GM19455 (cell line): ENCODE data around the gene PRXL2C.
"Not testable (repeated sequence)": the region's sequence is repeated elsewhere in the genome, so short reads cannot be mapped to it uniquely, and the experiment has no call there.

Experiments
- ATAC-seq: cut with Tn5 transposase; IDR thresholded peaks from one replicate; pipeline ENCODE4 v1.9.1; 2021; ENCODE audit not compliant: unreplicated experiment

PRXL2C gene

DNA sequence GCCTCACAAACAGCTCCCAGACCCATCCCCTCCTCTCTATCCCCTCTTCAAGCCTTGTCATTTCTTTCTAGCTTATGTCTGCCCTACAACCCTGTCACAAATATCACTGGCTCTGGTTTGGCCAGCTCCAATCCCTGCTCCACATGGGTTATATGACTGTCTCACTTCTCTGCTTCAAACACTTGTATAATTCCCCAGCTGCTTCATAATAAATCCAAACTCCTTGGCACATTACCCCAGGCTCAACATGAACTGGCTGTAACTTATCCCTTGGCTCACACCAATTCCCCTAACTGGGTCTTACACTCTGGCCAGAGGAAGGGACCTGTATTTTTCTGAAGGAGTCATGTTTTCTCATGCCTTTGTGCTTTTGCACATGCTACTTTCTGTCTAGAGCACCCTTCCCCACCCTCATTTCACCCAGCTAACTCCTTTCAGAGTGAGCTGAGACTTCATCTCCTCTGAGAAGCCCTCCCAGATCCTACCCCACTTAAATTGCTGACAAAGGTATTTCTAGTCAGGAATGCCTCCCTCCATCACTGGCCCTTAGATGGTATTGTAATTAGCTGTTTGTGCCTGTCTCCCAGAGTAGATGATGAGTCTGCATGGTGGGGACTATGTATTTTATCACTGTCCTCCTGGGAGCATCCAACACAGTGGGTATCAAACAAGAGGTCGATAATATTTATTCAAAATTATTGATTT lies 5.3 kb downstream of the PRXL2C start:
- no peak for ATAC-seq

DNA sequence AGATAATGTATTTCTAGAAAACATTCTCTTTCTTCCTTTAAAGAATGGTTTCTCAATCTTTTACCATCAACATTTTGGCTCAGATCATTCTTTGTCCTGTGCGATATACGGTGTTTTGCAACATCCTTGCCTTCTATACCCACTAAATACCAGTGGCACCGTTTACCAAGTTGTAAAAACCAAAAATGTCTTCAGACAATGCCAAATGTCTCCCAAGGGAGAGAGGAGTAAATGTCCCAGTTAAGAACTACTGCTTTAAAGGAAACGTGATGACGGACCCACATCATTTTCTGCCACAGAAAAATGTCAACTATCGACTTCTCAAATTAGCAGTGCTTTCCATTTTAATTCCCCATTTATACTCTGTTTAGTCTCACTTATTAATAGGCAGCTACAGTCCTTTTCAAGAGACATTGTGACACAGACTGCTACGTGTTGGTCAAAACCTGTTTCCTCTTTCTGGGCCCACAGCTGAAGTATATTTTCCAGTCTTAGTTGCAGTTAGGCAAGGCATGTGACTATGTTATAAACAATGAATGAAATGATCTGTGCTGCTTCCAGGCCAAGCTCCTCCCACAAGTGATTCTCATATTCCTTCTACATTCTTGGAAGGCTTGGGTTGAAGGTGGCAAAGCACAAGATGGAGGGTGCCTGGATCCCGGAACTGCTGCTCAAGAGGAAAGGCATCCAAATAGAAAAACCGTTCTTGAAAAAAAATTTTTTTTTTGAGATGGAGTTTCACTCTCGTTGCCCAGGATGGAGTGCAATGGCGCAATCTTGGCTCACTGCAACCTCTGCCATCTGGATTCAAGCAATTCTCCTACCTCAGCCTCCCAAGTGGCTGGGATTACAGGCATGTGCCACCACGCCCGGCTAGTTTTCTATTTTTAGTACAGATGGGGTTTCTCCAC lies 8.8 kb downstream of the PRXL2C start:
- no peak for ATAC-seq

- no peak for ATAC-seq
Observed at GRCh38 chr9:96644137-96644536, 11.0 kb downstream of the PRXL2C start.

DNA sequence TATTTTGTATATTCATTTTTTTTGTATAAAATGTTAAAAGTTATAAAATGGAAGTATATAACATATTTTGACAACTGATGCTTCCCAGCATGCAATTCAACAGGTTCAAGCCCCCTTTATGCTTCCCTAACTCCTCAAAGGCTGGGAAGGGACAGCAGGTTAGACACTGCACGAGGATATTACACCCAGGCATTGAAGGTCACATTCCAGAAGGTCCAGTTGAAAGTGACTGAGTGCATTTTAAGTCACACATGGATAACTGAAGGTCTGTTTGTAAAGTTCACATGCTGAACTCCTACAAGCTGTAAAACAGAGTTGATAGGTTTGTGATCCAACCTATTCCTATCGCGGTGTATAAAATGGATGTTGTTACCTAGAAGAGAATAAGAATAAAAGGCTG lies 13.6 kb downstream of the PRXL2C start:
- no peak for ATAC-seq

DNA sequence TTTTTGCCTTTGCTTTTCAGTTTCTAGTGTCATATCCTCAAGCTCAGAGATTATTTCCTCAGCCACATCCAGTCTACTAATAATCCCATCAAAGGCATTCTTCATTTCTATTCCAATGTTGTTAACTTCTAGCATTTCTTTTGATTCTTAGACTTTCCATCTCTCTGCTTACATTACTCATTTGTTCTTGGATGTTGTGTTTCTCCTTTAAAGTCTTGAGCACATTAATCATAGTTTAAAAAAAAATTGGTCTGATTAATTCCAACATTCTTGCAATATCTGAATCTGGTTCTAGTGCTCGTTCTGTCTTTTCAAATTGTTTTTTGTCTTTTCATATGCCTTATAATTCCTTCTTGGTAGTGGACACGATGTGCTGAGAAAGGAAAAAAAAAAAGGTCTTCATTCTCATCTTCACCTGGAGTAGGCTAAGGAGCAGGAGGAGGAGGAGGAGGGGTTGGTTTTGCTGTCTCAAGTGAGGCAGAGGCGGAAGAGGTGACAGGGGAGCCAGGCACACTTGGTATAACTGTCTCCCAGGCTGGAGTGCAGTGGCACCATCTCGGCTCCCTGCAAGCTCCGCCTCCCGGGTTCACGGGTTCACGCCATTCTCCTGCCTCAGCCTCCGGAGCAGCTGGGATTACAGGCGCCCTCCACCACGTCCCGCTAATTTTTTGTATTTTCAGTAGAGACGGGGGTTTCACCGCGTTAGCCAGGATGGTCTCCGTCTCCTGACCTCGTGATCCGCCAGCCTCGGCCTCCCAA lies 16.3 kb downstream of the PRXL2C start:
- no peak for ATAC-seq

- no peak for ATAC-seq
Observed at GRCh38 chr9:96636368-96636767, 18.7 kb downstream of the PRXL2C start.

DNA sequence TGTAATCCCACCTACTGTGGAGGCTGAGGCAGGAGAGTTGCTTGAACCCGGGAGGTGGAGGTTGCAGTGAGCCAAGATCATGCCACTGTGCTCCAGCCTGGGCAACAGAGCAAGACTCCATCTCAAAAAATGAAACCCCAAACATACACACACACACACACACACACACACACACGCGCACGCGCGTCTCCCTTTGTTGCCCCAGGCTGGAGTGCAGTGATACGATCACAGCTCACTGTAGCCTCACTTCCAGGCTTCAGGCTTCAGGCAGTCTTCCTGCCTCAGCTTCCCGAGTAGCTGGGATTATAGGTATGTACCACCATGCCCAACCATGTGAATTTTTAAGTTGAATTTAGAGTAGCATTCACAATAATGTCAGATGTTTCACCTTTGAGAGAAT lies 21.5 kb downstream of the PRXL2C start:
- not testable (repeated sequence) for ATAC-seq

DNA sequence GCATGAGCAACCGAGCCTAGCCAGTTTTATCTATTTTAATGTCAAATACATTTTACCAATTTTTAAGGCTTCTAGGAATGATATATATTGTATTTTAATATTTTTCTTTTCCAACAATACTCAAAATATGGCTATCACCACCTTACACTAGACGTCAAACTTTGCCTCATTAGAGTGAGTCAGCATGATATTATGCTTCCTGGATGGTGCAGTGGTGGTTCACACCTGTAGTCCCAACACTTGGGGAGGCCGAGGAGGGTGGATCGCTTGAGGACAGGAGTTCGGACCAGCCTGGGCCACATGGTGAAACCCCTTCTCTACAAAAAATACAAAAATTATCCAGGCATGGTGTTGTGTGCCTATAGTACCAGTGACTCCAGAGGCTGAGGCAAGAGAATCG lies 28.2 kb downstream of the PRXL2C start:
- no peak for ATAC-seq

GRCh38 chr9:96621618-96622017 lies 33.5 kb downstream of the PRXL2C start:
- ATAC-seq: no peak

DNA sequence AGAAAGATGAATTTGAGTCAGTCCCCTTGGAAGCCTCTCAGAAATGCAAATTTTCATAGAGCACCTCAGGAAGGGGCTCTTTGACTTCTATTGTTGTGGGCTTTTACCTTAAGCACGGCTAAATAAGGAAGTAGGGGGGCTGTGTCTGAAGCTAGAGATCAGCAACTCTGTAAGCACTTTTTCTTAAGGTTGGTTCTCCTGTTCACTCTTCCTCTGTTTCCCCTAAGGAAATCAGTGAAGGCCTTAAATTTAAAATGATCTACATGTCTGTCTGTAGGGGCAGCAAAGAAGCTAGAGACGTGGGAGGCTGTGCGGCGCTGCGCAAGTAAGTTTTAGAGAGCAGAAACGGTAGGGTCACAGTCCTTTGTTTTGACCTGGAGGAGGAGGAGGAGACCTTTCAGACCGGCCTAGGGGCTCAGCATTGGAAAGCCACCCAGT lies 34.3 kb downstream of the PRXL2C start:
- no peak for ATAC-seq

DNA sequence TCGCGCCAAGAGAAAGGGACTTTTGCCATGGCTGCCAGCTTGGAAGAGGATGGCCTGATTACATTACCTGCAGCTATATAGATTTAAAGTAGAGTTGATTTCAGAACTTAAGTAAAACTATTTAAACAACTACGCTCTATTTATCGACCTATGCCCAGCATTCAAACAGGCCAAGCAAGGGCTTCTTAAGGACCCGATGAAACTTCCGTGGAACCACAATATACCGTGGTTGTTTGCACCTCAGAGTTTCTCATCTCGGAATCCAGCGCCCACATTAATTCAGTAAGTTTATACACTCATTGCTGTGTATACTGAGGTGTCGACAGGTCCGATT lies 35.0 kb downstream of the PRXL2C start:
- no peak for ATAC-seq

GRCh38 chr9:96619491-96620180 lies 35.5 kb downstream of the PRXL2C start, which contains the start of gene CDC14B:
TSS of gene CDC14B (minus strand) at chr9:96619843. CDS start at chr9:96619378, 465 bp downstream.
- ATAC-seq: no peak

DNA sequence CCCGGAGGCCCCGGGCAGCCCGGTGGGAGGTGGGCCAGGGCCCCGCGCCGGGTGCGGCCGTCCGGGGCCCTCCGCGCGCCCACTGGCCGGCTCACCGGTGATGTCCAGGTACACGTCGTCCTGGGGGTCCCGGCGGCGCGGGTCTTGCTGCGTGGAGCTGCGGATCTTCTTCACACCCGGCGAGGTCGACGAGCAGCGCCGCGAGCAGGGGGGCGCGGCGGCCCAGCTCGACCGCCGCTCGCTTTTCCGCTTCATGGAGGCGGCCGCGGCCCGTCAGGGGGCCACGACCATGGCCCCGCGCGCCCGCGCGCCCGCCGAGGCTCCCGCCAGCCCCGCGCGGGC lies 36.0 kb downstream of the PRXL2C start:
- no peak for ATAC-seq

GRCh38 chr9:96618209-96619123 lies 36.7 kb downstream of the PRXL2C start:
- no peak for ATAC-seq

DNA sequence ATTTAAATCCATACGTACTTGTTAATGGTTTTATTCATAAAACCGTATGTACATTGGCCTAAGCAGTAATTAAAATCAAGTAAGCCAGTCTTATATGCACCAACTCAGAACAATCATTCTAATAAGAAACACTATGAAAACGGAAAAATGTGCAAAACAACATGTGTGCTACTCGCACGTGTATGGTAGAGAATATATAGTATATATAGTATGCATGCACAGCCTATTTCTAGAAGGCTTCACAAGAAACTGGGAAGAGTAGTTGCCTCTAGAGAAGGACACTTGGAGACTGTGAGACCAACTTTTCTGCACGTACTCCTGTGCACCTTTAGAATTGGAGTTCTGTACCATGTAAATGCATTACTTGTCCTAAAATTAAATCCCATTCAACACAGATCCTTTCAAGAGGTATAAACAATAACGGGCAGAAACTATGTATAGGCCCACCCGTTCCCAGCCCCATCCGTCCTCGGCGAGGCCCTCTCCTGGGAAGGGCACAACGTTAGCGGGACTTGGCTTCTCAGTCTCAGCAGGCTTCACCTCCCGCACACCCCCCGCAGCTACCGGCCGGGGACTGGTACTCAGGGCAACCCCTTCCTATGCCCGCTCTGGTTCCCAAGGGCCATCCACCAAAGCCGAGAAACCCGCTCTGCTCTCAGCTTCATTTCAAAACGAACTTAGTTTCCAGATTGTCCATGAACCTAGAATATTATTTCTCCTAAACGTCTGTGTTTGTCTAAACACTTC lies 37.5 kb downstream of the PRXL2C start:
- no peak for ATAC-seq

DNA sequence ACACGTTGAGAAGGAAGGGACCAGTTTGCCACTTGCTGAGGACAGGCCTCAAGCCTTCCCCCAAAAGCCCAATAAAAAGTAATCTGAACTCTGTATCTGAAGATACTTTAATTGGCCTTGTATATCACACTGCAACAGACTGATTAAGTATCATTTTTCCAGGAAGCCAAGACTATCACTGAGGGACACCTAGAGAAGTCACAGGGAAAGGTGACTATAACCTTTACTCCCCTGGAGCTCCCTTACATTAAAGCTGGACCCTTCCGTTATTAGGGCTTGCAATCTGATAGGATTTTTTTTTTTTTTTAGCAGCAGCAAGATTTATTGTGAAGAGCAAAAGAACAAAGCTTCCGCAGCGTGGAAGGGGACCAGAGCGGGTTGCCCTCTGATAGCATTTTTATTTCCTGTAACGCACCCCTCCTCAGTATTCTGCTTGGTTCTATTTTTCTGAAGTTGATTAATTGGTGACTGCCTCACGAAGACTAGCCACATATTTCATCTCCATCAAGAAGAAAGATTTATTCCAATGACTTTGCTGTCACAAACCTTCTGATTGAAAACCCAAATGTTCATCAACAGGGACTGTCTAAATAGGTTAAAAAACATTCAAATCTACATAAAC lies 38.2 kb downstream of the PRXL2C start:
- no peak for ATAC-seq

- no peak for ATAC-seq
Observed at GRCh38 chr9:96615411-96615810, 39.7 kb downstream of the PRXL2C start.

- ATAC-seq: not testable (repeated sequence)
Observed at GRCh38 chr9:96614664-96615063, 40.5 kb downstream of the PRXL2C start.
